Psoas muscle (tissue), 8 donors: ENCODE measurements around the gene OR5M8. TPM values are rescaled to one million over a fixed set of nuclear protein-coding genes. Genes with fewer than 3 reads are reported as not detected.

Experiments
- ATAC-seq, 4 donors: fragments of 200-7000 bp; cut with Tn5 transposase; one replicate each; pipeline ENCODE4 v1.9.1; 2020; ENCODE audit warnings: moderate library complexity in 3 of 4, mild to moderate bottlenecking in 2 of 4
- DNase-seq, 2 donors: peaks; one replicate each; pipeline ENCODE4 v3.0.0-alpha.2; 2020
- H3K27ac ChIP-seq: fragments of 200-600 bp; one replicate; pipeline ENCODE4 v1.8.0; 2022
- H3K27me3 ChIP-seq, 3 donors: fragments of 200-600 bp in 1 of 3; one replicate each; pipeline versions ENCODE4 v1.6.1 to v1.8.0; 2013 to 2022; ENCODE audit warnings: low read length in 2 of 3, mild to moderate bottlenecking in 2 of 3, moderate library complexity in 1 of 3; ENCODE audit not compliant: insufficient read depth in 3 of 3
- H3K36me3 ChIP-seq, 2 donors: fragments of 200-600 bp in 1 of 2; one replicate each; pipeline versions ENCODE4 v1.6.1 to v1.8.0; 2013 to 2022; ENCODE audit warnings: low read depth in 1 of 2, mild to moderate bottlenecking in 1 of 2, moderate library complexity in 1 of 2; ENCODE audit not compliant: insufficient read depth in 1 of 2
- H3K4me1 ChIP-seq: fragments of 200-600 bp; one replicate; pipeline ENCODE4 v1.8.0; 2022
- H3K4me3 ChIP-seq: fragments of 200-600 bp; one replicate; pipeline ENCODE4 v1.8.0; 2022; ENCODE audit warnings: mild to moderate bottlenecking
- H3K9me3 ChIP-seq: fragments of 200-600 bp; one replicate; pipeline ENCODE4 v1.8.0; 2022
- WGBS, 3 donors: extraction: QIAGEN DNeasy Blood & Tissue Kit; methylation state at CpG; one replicate each; pipeline versions ENCODE4 v1.1.6 to v1.1.7; 2013; 5-methylcytosine and 5-hydroxymethylcytosine counted together
- intact Hi-C, 2 donors: fragments of 100-400 bp; cut with DNase I; formaldehyde crosslinking; loops; one replicate each; pipeline versions ENCODE4 v1.11.0 to v1.14.2; 2022
- polyA plus RNA-seq, 3 donors: library from polyadenylated mRNA; stranded (reverse); fragments of 200-250 nt; gene quantifications; one replicate each; pipeline ENCODE4 v1.2.3, GENCODE V29; 2013
- total RNA-seq, 4 donors: library from RNA; stranded (reverse); fragmentation: NEBNext Ultra II Directional in 2 of 4; extraction: Animal tissue kit (Norgen Biotek cat#: 25700) in 2 of 4; gene quantifications; one replicate each; pipeline versions ENCODE4 v1.2.1 to v1.2.4, GENCODE V29; 2021 to 2023
- TF ChIP-seq, protein P1 (sequence below): fragments of 200-600 bp; IDR thresholded peaks from one replicate; pipeline ENCODE4 v1.8.0; 2022; ENCODE audit warnings: antibody characterized with exemption
- donor health status: healthy with polysubstance abuse.
- donor health status: DM: no; HTN: no; CAD: no; lungs with moderate emphysema.
- donor health status: Bipolar disorder and iron deficiency.
- donor health status: healthy.
- donor health status: DM: yes; HTN: yes; CAD: no.
- donor health status: DM: no; HTN: no; CAD: no.
- donor health status: DM: no; HTN: no; CAD: no.
- donor health status: DM: yes; HTN: yes; CAD: no.

OR5M8 gene
- total and polyA plus RNA-seq, 7 donors, result not detected

DNA sequence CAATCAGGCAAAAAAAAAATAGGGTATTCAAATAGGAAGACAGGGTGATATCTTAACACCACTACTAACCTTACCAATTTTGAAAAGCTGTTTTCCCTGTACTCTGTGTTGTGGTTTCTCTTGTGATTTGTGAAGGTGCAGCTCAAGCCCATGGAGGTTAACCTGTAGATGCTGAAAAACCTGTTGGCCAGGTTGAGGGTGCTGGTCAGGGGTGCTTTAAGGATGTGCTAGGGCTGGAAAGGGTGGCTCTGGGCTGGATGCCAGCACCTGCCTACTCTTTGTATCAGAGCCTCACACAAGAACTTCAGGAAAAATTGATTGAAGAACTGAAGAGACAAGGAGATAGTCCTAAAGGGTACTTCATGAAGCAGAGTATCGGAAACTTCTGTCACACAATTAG, 18.3 kb upstream of the OR5M8 start:
- Histone ChIP-seq H3K36me3 (no peaks in the 10 kb centered on the region), H3K9me3 (no peaks in the 10 kb centered on the region), H3K4me1 (no peaks in the 10 kb centered on the region), H3K4me3 (no peak overlapping the region), H3K27me3 (no peaks in the 10 kb centered on the region), H3K27ac (no peak overlapping the region)
- intact Hi-C loops, result no loop called here
- ATAC-seq (no peak), DNase-seq (no peak)
- TF ChIP-seq, protein P1, sequence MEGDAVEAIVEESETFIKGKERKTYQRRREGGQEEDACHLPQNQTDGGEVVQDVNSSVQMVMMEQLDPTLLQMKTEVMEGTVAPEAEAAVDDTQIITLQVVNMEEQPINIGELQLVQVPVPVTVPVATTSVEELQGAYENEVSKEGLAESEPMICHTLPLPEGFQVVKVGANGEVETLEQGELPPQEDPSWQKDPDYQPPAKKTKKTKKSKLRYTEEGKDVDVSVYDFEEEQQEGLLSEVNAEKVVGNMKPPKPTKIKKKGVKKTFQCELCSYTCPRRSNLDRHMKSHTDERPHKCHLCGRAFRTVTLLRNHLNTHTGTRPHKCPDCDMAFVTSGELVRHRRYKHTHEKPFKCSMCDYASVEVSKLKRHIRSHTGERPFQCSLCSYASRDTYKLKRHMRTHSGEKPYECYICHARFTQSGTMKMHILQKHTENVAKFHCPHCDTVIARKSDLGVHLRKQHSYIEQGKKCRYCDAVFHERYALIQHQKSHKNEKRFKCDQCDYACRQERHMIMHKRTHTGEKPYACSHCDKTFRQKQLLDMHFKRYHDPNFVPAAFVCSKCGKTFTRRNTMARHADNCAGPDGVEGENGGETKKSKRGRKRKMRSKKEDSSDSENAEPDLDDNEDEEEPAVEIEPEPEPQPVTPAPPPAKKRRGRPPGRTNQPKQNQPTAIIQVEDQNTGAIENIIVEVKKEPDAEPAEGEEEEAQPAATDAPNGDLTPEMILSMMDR, result no peak
- 93 to 100% (median 97%) methylated on average over 1 of the region's 1 CpG for WGBS, 3 donors

DNA sequence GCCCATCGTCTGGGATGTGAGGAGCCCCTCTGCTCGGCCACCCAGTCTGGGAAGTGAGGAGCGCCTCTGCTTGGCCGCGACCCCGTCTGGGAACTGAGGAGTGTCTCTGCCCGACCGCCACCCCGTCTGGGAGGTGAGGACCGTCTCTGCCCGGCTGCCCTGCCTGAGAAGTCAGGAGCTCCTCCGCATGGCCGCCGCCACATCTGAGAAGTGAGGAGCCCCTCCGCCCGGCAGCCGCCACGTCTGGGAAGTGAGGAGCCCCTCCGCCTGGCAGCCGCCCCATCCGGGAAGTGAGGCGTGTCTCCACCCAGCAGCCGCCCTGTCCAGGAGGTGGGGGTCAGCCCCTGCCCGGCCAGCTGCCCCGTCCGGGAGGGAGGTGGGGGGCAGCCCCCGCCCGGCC, 5.8 kb upstream of the OR5M8 start:
- no peak for DNase-seq
- intact Hi-C loops, result no loop called here
- WGBS, 3 donors, result 95 to 96% (median 95%) methylated on average over 12 to 28 of the region's 28 CpGs
- ATAC-seq, result no peak
- no peaks in the 10 kb centered on the region for H3K27me3 ChIP-seq
- H3K4me3 ChIP-seq, result no peak overlapping the region
- H3K9me3 ChIP-seq, result no peaks in the 10 kb centered on the region
- H3K36me3 ChIP-seq, result no peaks in the 10 kb centered on the region
- TF ChIP-seq, protein P1, result no peak
- H3K4me1 ChIP-seq, result no peaks in the 10 kb centered on the region
- H3K27ac ChIP-seq, result no peak overlapping the region

DNA sequence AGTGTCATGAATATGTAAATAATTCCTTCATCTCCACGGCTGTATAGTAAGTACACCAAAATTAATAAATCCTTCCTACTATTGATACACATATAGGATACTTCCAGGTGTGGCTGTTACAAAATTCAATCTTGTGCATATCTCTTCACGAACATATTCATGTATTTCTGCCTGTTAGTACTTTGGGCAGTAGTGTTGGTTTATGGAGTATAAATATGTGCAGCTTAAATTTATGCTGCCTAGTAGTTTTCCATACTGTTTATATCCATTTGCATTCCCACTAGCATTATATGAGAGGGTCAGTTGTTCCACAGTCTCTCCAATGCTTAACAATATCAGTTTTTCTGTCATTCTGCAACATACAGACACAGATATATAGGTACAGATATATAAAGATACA, 3.9 kb upstream of the OR5M8 start:
- no peak overlapping the region for H3K4me3 ChIP-seq
- no peaks in the 10 kb centered on the region for H3K27me3 ChIP-seq
- H3K36me3 ChIP-seq, result no peaks in the 10 kb centered on the region
- WGBS, 3 donors, result 79 to 82% (median 81%) methylated on average over 2 of the region's 2 CpGs
- H3K27ac ChIP-seq, result no peak overlapping the region
- no peaks in the 10 kb centered on the region for H3K9me3 ChIP-seq
- intact Hi-C loops, result no loop called here
- ATAC-seq (no peak), DNase-seq (no peak)
- H3K4me1 ChIP-seq, result no peaks in the 10 kb centered on the region
- TF ChIP-seq, protein P1, result no peak

DNA sequence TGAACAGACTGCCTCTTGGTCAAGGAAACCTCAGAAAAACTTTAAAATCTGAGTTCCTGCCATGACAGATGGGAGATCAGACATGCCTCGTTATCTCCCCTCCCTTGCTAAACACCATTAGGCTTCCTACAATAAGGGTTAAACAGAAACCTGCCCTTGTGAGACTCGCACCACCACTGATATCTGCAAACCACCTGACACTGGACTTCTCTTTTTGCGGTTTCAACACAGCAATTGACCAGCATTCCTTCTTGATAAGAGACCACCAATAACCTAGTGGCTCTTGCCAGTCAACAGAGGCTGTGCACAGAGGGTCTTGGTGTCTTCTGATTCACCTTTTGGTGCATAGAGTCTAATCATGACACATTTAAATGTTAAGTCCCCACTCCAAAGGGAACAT, 4.4 kb downstream of the OR5M8 start:
- H3K4me1 ChIP-seq, result no peaks in the 10 kb centered on the region
- no peak overlapping the region for H3K27ac ChIP-seq
- WGBS, 3 donors, result 66 to 71% (median 67%) methylated on average over 3 of the region's 3 CpGs
- H3K4me3 ChIP-seq, result no peak overlapping the region
- no peaks in the 10 kb centered on the region for H3K27me3 ChIP-seq
- no peaks in the 10 kb centered on the region for H3K36me3 ChIP-seq
- H3K9me3 ChIP-seq, result no peaks in the 10 kb centered on the region
- TF ChIP-seq, protein P1, result no peak
- intact Hi-C loops, result no loop called here
- DNase-seq, result no peak
- ATAC-seq, result no peak

DNA sequence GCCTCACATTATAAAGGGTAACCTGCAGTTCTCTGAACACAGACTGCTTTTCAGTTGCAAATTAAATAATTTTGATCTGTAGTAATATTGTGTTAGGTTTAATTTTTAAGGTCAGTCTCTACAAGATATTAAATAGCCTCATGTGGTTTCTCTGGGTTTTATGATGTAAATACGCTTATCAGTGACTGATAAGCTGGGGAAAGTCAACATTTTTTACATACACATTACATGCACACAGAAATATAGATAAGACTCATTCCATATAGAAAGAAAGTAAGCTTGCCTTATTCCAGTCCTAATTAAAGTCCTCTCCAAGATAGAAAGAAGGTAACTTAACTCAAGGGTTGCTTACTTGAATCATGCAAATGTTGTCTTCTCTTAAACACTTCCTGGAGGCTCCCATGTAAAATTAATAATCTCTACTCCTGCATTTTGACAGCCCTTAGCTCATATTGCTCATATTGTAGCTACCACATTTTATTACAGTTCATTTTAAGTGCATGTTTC, 16.4 kb downstream of the OR5M8 start:
- Histone ChIP-seq H3K4me1 (no peaks in the 10 kb centered on the region), H3K9me3 (no peaks in the 10 kb centered on the region), H3K36me3 (no peaks in the 10 kb centered on the region), H3K4me3 (no peak overlapping the region), H3K27ac (no peak overlapping the region), H3K27me3 (no peaks in the 10 kb centered on the region)
- WGBS, 3 donors, result 57 to 74% (median 69%) methylated on average over 1 of the region's 1 CpG
- DNase-seq (no peak), ATAC-seq (no peak)
- intact Hi-C loops, result no loop called here
- TF ChIP-seq, protein P1, result no peak
